ENCODE results near the gene KCNK10.

GRCh38 chr14:88266474-88266873 lies 56.6 kb downstream of the KCNK10 start:
- TF ChIP-seq ZNF274 (IDR thresholded peaks at IDR 0.05; ENCODE audit: low read depth, low read length) (no peak), YY1 (IDR thresholded peaks at IDR 0.05; ENCODE audit: insufficient read depth, insufficient read length) (no peak)
